ENCODE measurements around the gene AGO4.

DNA sequence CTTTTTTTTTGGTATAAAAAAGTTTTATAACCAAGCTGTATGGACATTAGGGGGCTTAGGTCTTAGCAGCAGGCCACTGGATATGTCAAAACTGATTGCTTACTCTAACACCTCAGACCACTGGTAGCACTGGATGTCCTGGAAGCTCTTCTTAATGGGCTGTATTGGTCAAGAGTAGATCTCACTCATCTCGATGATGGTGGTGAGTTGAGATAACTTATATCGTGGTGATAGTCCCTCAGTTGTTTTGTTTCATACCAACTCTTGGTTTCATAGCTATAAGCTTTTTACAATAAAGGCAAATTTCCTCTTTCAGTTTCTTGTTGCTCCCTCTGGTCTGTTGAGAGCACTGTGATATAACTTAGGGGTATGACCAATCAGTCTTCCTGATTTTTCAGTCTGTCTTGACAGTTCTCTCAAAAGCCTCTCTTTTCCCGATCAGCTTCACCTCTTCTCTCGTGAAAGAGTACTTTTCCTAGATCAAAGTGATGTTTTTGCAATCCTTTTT lies 65.5 kb downstream of the AGO4 start:
- TF ChIP-seq CTCF (IDR thresholded peaks at IDR 0.05) (no peak), POLR2A (IDR thresholded peaks at IDR 0.05) (no peak)
